Neuronal stem cell (in vitro differentiated cells): ENCODE results near the gene SIGLEC11.

ENCODE experiments used
- DNase-seq: peaks from one replicate; pipeline ENCODE4 v3.0.0-alpha.2; 2013; ENCODE audit warnings: low spot score
- H2AFZ ChIP-seq: one replicate; pipeline ENCODE4 v1.6.1; 2013; ENCODE audit warnings: mild to moderate bottlenecking, low read length, inconsistent platforms
- H2AK5ac ChIP-seq: 2 replicates; pipeline ENCODE4 v1.6.1; 2013; ENCODE audit warnings: low read depth, mild to moderate bottlenecking, inconsistent platforms, low read length, moderate library complexity, mixed read lengths
- H2BK120ac ChIP-seq: 2 replicates; pipeline ENCODE4 v1.6.1; 2013; ENCODE audit warnings: low read depth, mild to moderate bottlenecking, inconsistent platforms, low read length, moderate library complexity, mixed read lengths
- H2BK12ac ChIP-seq: one replicate; pipeline ENCODE4 v1.6.1; 2013; ENCODE audit warnings: low read length, inconsistent platforms
- H2BK15ac ChIP-seq: 2 replicates; pipeline ENCODE4 v1.6.1; 2013; ENCODE audit warnings: mild to moderate bottlenecking, low read length, inconsistent platforms, mixed read lengths
- H2BK5ac ChIP-seq: one replicate; pipeline ENCODE4 v1.6.1; 2013; ENCODE audit warnings: inconsistent platforms, mild to moderate bottlenecking, low read length, moderate library complexity
- H3K14ac ChIP-seq: one replicate; pipeline ENCODE4 v1.6.1; 2013; ENCODE audit warnings: low read length, inconsistent platforms
- H3K18ac ChIP-seq: 2 replicates; pipeline ENCODE4 v1.6.1; 2013; ENCODE audit warnings: low read length, inconsistent platforms
- H3K23ac ChIP-seq: 2 replicates; pipeline ENCODE4 v1.6.1; 2013; ENCODE audit warnings: low read depth, mild to moderate bottlenecking, mixed read lengths, low read length, inconsistent platforms; ENCODE audit not compliant: poor library complexity
- H3K27ac ChIP-seq: replicated peaks from 3 replicates; pipeline ENCODE4 v1.5.1; 2013; ENCODE audit warnings: low read length, inconsistent platforms
- H3K27me3 ChIP-seq, 3 experiments: 2 replicates each; pipeline ENCODE4 v1.6.1; 2013; ENCODE audit warnings: low read length in 3 of 3, mild to moderate bottlenecking in 2 of 3, inconsistent platforms in 1 of 3, low read depth in 1 of 3, mixed read lengths in 1 of 3, moderate library complexity in 1 of 3; ENCODE audit not compliant: control insufficient read depth in 3 of 3, insufficient read depth in 3 of 3
- H3K36me3 ChIP-seq, 2 donors: replicated peaks in 1 of 2; 2 replicates each; pipeline ENCODE4 v1.6.1; 2013; ENCODE audit warnings: low read length in 2 of 2; ENCODE audit not compliant: control insufficient read depth in 2 of 2, insufficient read depth in 2 of 2
- H3K4ac ChIP-seq: 2 replicates; pipeline ENCODE4 v1.6.1; 2013; ENCODE audit warnings: inconsistent platforms, mild to moderate bottlenecking, low read length, moderate library complexity
- H3K4me1 ChIP-seq, 2 donors: 1 replicate in 1 of 2; 2 replicates in 1 of 2; pipeline ENCODE4 v1.6.1; 2013; ENCODE audit warnings: low read length in 2 of 2, low read depth in 1 of 2; ENCODE audit not compliant: control insufficient read depth in 2 of 2, insufficient read depth in 1 of 2
- H3K4me2 ChIP-seq: one replicate; pipeline ENCODE4 v1.6.1; 2013; ENCODE audit warnings: mild to moderate bottlenecking, low read length, inconsistent platforms; ENCODE audit not compliant: insufficient read depth, poor library complexity, severe bottlenecking
- H3K4me3 ChIP-seq, 2 donors: 2 replicates each; pipeline ENCODE4 v1.5.1; 2013; ENCODE audit warnings: low read length in 2 of 2, mild to moderate bottlenecking in 2 of 2, inconsistent platforms in 1 of 2, moderate library complexity in 1 of 2
- H3K79me1 ChIP-seq: one replicate; pipeline ENCODE4 v1.6.1; 2013; ENCODE audit warnings: low read depth, mild to moderate bottlenecking, inconsistent platforms, low read length, moderate library complexity
- H3K9ac ChIP-seq: one replicate; pipeline ENCODE4 v1.6.1; 2013; ENCODE audit warnings: mild to moderate bottlenecking, low read depth, low read length, inconsistent platforms; ENCODE audit not compliant: poor library complexity
- H3K9me3 ChIP-seq, 2 donors: replicated peaks in 1 of 2; 2 replicates each; pipeline versions ENCODE3 to v1.6.1; 2013; ENCODE audit warnings: low read length in 2 of 2, mild to moderate bottlenecking in 2 of 2, inconsistent platforms in 1 of 2, low read depth in 1 of 2, mixed read lengths in 1 of 2, moderate library complexity in 1 of 2; ENCODE audit not compliant: control insufficient read depth in 2 of 2, insufficient read depth in 1 of 2
- H4K8ac ChIP-seq: one replicate; pipeline ENCODE4 v1.6.1; 2013; ENCODE audit warnings: low read depth, mild to moderate bottlenecking, inconsistent platforms, low read length, moderate library complexity
- H4K91ac ChIP-seq: one replicate; pipeline ENCODE4 v1.6.1; 2013; ENCODE audit warnings: low read length, low read depth, mild to moderate bottlenecking, inconsistent platforms; ENCODE audit not compliant: poor library complexity
- WGBS, 2 donors: extraction: QIAGEN DNeasy Blood & Tissue Kit; methylation state at CpG; one replicate each; pipeline ENCODE4 v1.1.7; 2013; ENCODE audit warnings: missing lambda C conversion rate in 2 of 2, mixed read lengths in 1 of 2; ENCODE audit not compliant: insufficient read length in 2 of 2, insufficient replicate concordance in 1 of 2; ENCODE audit errors: extremely low coverage in 2 of 2; 5-methylcytosine and 5-hydroxymethylcytosine counted together

Gene SIGLEC11

DNA sequence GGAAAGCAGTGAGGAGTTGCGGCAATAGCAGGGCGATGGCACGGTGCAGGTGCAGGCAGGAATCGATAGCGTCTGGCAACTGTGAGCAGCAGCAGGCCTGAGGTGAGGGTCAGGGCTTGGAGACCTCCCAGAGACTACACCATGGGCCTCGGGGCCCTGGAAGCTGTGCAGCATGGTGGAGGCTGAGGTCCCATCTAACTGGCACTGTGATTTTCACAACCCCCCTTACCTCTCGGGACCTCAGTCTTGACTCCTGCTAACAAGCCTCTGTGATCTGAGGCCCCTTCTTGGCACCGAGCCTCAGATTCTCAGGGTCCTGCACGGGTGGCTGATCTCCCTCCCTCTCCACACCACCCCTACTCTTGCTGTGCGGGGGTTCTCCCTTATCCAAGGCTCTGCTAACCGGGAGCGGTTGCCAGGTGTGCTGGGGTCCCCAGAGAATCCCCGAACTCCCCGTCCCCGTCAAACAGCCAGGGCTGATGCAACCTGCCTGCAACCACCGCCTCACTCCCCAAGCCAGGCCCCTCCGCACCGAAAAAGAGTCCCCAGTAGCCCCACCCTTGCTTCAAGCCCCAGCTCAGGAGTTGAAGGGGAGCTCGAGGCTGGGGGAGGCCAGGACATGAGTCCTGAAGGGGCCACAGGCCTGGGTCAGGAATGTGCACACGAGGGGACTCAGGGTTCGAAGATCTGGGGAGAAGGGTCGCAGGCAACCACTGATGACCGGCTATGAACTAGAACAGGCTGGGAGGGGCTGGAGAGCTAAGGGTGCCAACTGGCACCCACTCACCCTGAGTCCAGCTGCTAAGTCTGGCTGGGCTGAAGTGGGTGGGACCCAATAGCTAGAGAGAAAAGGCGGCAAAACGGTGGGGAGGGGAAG is 36.7 kb downstream of the SIGLEC11 start:
- Histone ChIP-seq H3K4me2 (no peak overlapping the region), H2AFZ (no peak overlapping the region), H3K4me3 (no peak overlapping the region), H2AK5ac (no peak overlapping the region), H4K91ac (no peak overlapping the region), H3K4ac (no peak overlapping the region), H2BK12ac (no peak overlapping the region), H3K36me3 (peaks cover 43 to 84% of the 10 kb centered on the region in 2 donors), H3K18ac (no peak overlapping the region), H3K9ac (peak overlapping the region; percentile 74), H3K79me1 (peaks cover 34% of the 10 kb centered on the region), H2BK120ac (no peak overlapping the region), H2BK15ac (no peak overlapping the region), H4K8ac (no peak overlapping the region), H3K14ac (no peak overlapping the region), H3K27me3 (no peaks in the 10 kb centered on the region), H3K9me3 (no peaks in the 10 kb centered on the region), H3K27ac (no peak overlapping the region), H3K23ac (no peak overlapping the region), H3K4me1 (peaks cover 7 to 17% of the 10 kb centered on the region in 2 donors), H2BK5ac (no peak overlapping the region)
- no CpG with 5 or more reads among the region's 25 CpGs for WGBS, 2 donors
- no peak for DNase-seq

DNA sequence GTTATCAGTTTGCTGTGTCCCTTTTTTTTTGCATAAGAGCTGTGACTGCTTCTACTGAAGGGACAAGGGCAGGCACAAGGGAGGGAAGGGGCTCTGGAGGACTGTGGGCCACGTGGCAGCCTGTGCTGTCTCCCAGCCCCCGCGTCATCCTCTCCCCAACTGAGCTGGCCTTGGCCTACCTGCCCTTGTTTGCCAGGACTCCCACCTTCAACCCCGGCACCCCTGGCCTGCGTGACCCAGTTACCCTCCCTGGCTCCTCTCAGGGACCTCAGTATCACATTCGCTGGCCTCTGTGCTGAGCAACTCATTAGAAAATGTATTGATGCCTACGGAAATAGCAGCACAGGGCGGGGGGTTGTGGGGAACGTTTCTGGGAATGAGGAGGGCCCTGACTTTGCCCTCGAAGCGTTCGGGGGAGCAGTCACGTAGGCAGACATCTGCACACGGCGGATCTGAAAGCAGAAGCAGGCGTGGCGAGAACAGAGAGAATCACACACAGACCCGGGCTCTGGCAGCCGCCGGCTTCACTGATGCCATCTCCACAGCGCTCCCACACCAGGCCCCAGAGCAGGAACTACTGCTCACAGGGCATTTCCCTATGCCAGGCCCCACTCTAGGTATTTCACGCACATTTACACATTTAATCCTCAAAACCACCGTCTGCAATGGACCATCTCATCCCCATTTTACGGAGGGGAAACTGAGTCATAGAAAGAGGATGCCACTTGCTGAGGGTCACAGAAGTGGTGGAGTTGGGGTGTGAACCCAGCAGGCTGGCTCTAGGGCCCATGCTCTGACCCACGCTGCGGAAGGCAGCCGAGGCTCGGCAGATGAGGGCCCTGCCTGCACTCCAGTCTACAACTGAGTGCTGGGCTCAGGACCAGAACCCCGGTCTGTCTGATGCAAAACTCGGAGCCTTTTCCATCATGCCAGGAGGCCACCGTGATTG is 37.6 kb downstream of the SIGLEC11 start:
- Histone ChIP-seq H3K4ac (no peak overlapping the region), H3K23ac (peak overlapping the region; percentile 75), H2BK12ac (no peak overlapping the region), H3K4me3 (no peak overlapping the region), H2BK120ac (no peak overlapping the region), H3K9ac (peak overlapping the region; percentile 51), H3K27ac (no peak overlapping the region), H2AFZ (no peak overlapping the region), H3K4me2 (no peak overlapping the region), H4K91ac (no peak overlapping the region), H3K9me3 (no peaks in the 10 kb centered on the region), H3K79me1 (peaks cover 33% of the 10 kb centered on the region), H3K4me1 (peaks cover 7 to 17% of the 10 kb centered on the region in 2 donors), H2BK5ac (no peak overlapping the region), H3K14ac (no peak overlapping the region), H2AK5ac (no peak overlapping the region), H3K18ac (no peak overlapping the region), H4K8ac (no peak overlapping the region), H2BK15ac (no peak overlapping the region), H3K27me3 (no peaks in the 10 kb centered on the region), H3K36me3 (peaks cover 46 to 91% of the 10 kb centered on the region in 2 donors)
- WGBS, 2 donors, result no CpG with 5 or more reads among the region's 31 CpGs
- no peak for DNase-seq

DNA sequence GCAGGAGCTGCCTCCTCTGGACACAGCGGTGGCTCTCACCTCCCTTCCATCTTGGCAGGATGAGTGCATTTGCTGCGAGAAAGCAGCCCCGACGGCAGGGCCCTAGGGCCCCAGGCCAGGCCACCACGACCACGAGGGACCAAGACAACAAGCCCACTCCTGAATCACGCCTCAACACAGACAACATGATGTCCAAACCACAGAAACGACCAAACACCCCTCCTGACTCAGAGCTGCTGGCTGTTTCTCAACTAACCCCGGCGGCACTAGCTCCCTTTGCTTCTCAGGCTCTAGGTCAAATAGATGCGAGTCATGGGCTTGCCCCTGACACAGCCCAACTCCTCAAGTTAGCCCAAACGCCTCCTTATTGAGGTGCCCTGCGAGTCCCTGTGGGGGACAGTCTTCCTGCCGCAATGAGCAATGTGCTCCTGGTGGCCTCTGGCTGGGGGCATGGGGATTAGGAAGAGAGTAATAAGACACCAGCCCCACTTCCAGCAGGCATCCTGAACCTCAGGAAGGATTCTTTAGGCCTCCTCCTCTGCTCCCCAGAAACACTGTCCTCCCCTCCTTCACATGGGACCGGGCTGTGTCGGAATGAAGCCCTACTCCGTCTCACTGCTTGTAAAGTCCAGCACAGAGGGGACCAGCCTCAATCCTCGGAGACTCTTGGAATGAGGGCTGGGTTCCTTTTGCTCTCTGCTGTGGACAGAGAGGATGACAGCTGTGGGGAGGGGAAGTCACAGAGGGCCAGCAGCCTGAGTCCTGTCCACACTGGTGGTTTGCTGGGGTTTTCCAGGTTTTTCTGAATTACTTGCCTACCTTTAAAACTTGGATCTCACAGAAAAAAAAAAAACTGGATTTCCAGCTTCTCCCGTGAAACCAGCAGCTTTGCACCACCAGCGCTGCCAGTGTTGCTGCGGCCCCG is 38.8 kb downstream of the SIGLEC11 start:
- Histone ChIP-seq H2BK120ac (no peak overlapping the region), H4K8ac (no peak overlapping the region), H3K4me1 (peaks cover 0 to 12% of the 10 kb centered on the region in 2 donors), H3K9ac (no peak overlapping the region), H3K27me3 (no peaks in the 10 kb centered on the region), H3K4ac (no peak overlapping the region), H3K79me1 (peaks cover 36% of the 10 kb centered on the region), H3K4me3 (no peak overlapping the region), H2AFZ (no peak overlapping the region), H3K14ac (no peak overlapping the region), H3K18ac (no peak overlapping the region), H3K9me3 (no peaks in the 10 kb centered on the region), H4K91ac (no peak overlapping the region), H2AK5ac (no peak overlapping the region), H3K23ac (no peak overlapping the region), H2BK15ac (no peak overlapping the region), H3K36me3 (peaks cover 42 to 94% of the 10 kb centered on the region in 2 donors), H2BK12ac (no peak overlapping the region), H3K27ac (no peak overlapping the region), H3K4me2 (no peak overlapping the region), H2BK5ac (peak overlapping the region; percentile 56)
- no CpG with 5 or more reads among the region's 22 CpGs for WGBS, 2 donors
- DNase-seq, result no peak
